ENCODE measurements around the gene CHSY1. TPM values are rescaled to one million over a fixed set of nuclear protein-coding genes. Genes with fewer than 3 reads are reported as not detected.

The CHSY1 gene
- total and polyA plus RNA-seq, 10 of the 15 experiments (the other 5 are each of a cell fraction or from before 2014, with no cell fraction given), result 1.4 to 31.2 (median 10.5) TPM

GRCh38 chr15:101252836-101253235 is 988 bp upstream of the CHSY1 start:
- ChIA-PET SMC1A (ENCODE audit: uncharacterized antibody, unreplicated experiment) (interaction anchor here (0.8 to 2.2 kb wide), 8 partner anchors 10 to 163 kb away, joined by 3 to 10 read pairs (median 4); no protein-coding TSS in a partner anchor), CTCF (interaction anchor here (0.6 to 6.5 kb wide), 12 partner anchors 9 to 898 kb away, joined by 3 to 47 read pairs (median 4); no protein-coding TSS in a partner anchor), POLR2A (interaction anchor here (0.8 to 1.7 kb wide), 6 partner anchors 10 to 628 kb away, joined by 3 to 10 read pairs (median 4); no protein-coding TSS in a partner anchor), RAD21 (ENCODE audit: unreplicated experiment) (interaction anchor here (0.7 to 2.4 kb wide), 15 partner anchors 9 to 244 kb away, joined by 3 to 19 read pairs (median 6); no protein-coding TSS in a partner anchor)
- Histone ChIP-seq H3K79me2 (ENCODE audit: control insufficient read depth, insufficient read depth, low read length) (peaks cover 30% of the 10 kb centered on the region), H3K4me2 (ENCODE audit: control insufficient read depth, insufficient read depth) (peak overlapping the region; percentile 95), H3K9ac (ENCODE audit: control insufficient read depth, insufficient read depth, low read length) (peak overlapping the region; percentile 69), H3K9me3 (replicated peaks; ENCODE audit: control insufficient read depth, insufficient read depth, low read length) (no peaks in the 10 kb centered on the region), H3K4me1 (ENCODE audit: control insufficient read depth, insufficient read depth, low read length) (no peaks in the 10 kb centered on the region; the same call in 1 of the 2 replicates), H3K27me3 (replicated peaks in 1 of 2; ENCODE audit: control insufficient read depth in 2 of 2, insufficient read depth in 2 of 2, low read length in 1 of 2) (no peaks in the 10 kb centered on the region), H3K27ac (ENCODE audit: control insufficient read depth, insufficient read depth) (peak overlapping the region; percentile 6; the same call in 1 of the 2 replicates), H4K20me1 (ENCODE audit: control insufficient read depth, insufficient read depth) (no peaks in the 10 kb centered on the region), H3K4me3 (peak overlapping the region; percentile 89), H2AFZ (ENCODE audit: control insufficient read depth, low read depth, low read length) (peak overlapping the region; percentile 85), H3K36me3 (ENCODE audit: control insufficient read depth in 2 of 2, insufficient read depth in 2 of 2, low read length in 1 of 2) (no peaks in the 10 kb centered on the region)
- in situ Hi-C loops (cut with MboI), result no loop called here
- FAIRE-seq (no peak), DNase-seq (ENCODE audit: low read depth, low spot score) (no peak), ATAC-seq (peak; percentile 12; the same call in 2 of the 3 replicates)
- TF ChIP-seq STAT3 (IDR thresholded peaks at IDR 0.05; ENCODE audit: low read depth, low read length) (no peak), ZNF217 (IDR thresholded peaks at IDR 0.05) (no peak), MLLT1 (IDR thresholded peaks at IDR 0.05) (peak; percentile 6; the same call in 1 of the 2 replicates), FOXM1 (IDR thresholded peaks at IDR 0.05; ENCODE audit: low read depth, low read length) (peak; percentile 19; the same call in 1 of the 2 replicates)
- WGBS (ENCODE audit: insufficient coverage, insufficient replicate concordance, low lambda C conversion rate, missing lambda C conversion rate), result 33% methylated on average over 3 of the region's 3 CpGs
- no TSS peak for BruUV-seq (replicated peaks)
- intact Hi-C loops (cut with micrococcal nuclease; ENCODE audit: unreplicated experiment), result no loop called here

Measured in GM12878 (cell line).